ENCODE results near the gene PAMR1. TPM values are rescaled to one million over a fixed set of nuclear protein-coding genes. Genes with fewer than 3 reads are reported as not detected.

The PAMR1 gene
- total and polyA plus RNA-seq, 9 of the 15 experiments (the other 6 are each of a cell fraction or from before 2014, with no cell fraction given) = not detected

DNA sequence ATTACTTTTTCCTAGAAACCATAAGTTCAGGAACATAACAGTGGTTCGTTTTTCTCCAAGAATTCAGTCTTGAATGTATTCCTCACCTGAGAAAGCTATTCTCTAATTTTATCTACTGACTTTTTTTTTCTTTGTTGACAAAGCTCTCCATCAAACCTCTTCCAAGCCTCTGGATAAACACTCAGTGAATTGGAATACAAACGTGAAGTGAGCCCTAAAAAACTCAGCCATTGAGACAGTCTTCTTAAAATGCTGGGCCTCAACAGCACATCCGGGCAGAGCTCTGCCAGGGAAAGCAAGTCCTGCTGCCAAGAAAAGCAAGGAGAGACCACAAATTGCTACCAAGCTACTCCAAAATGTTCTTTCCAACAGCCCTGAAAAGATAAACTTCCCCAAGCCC lies 98.3 kb downstream of the PAMR1 start:
- FAIRE-seq (no peak), DNase-seq (ENCODE audit: extremely low read depth in 1 of 4, low spot score in 3 of 4) (no peak), ATAC-seq (no peak)
- in situ Hi-C loops (cut with MboI) = no loop called here
- Histone ChIP-seq H3K79me2 (ENCODE audit: control insufficient read depth, insufficient read depth, low read length) (no peaks in the 10 kb centered on the region), H3K9me3 (replicated peaks; ENCODE audit: control insufficient read depth, insufficient read depth, low read depth, low read length) (no peaks in the 10 kb centered on the region), H3K4me3 (no peak overlapping the region), H4K20me1 (replicated peaks; ENCODE audit: control insufficient read depth, insufficient read depth, low read length) (no peaks in the 10 kb centered on the region), H3K9me1 (ENCODE audit: control insufficient read depth, insufficient read depth, low read length) (no peaks in the 10 kb centered on the region), H3K36me3 (ENCODE audit: control insufficient read depth, insufficient read depth, low read length) (no peaks in the 10 kb centered on the region), H2AFZ (ENCODE audit: low read depth, low read length) (no peak overlapping the region), H3K27ac (ENCODE audit: extremely low read depth, low read depth, low read length) (no peak overlapping the region), H3K9ac (ENCODE audit: insufficient read depth in 1 of 2, low read depth in 2 of 2, low read length in 2 of 2) (no peak overlapping the region), H3K4me2 (ENCODE audit: insufficient read depth, low read length) (no peak overlapping the region), H3K27me3 (ENCODE audit: control insufficient read depth in 2 of 2, insufficient read depth in 2 of 2, low read length in 2 of 2) (peaks cover 4 to 5% of the 10 kb centered on the region in 2 experiments; a peak in 2 of 5 replicates), H3K4me1 (replicated peaks in 1 of 2; ENCODE audit: control insufficient read depth in 2 of 2, insufficient read depth in 2 of 2, low read length in 2 of 2) (no peaks in the 10 kb centered on the region)
- intact Hi-C loops (cut with micrococcal nuclease) = no loop called here
- ChIA-PET CTCF (ENCODE audit: low intra/inter-chr PET ratio) (no interaction called here), POLR2A (no interaction called here)
- 0% methylated on average over 3 of the region's 3 CpGs for WGBS (ENCODE audit: insufficient coverage, low coverage, missing lambda C conversion rate)
- BruUV-seq (replicated peaks) = no TSS peak
- TF ChIP-seq RBM39 (optimal IDR thresholded peaks at IDR 0.05; ENCODE audit: low read depth, low read length) (no peak), YY1 (IDR thresholded peaks at IDR 0.05; ENCODE audit: borderline replicate concordance in 1 of 3, control insufficient read depth in 1 of 3, extremely low read depth in 1 of 3, insufficient read depth in 3 of 3, insufficient read length in 1 of 3, insufficient replicate concordance in 2 of 3, low read depth in 1 of 3, low read length in 2 of 3) (no peak), NCOA4 (IDR thresholded peaks at IDR 0.05; ENCODE audit: partially characterized antibody) (no peak), ZEB2 (IDR thresholded peaks at IDR 0.05) (no peak)
- TF ChIP-seq, protein P1, sequence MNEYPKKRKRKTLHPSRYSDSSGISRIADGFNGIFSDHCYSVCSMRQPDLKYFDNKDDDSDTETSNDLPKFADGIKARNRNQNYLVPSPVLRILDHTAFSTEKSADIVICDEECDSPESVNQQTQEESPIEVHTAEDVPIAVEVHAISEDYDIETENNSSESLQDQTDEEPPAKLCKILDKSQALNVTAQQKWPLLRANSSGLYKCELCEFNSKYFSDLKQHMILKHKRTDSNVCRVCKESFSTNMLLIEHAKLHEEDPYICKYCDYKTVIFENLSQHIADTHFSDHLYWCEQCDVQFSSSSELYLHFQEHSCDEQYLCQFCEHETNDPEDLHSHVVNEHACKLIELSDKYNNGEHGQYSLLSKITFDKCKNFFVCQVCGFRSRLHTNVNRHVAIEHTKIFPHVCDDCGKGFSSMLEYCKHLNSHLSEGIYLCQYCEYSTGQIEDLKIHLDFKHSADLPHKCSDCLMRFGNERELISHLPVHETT (CRISPR knock-in tag; conservative IDR thresholded peaks at IDR 0.05 in 1 of 2, IDR thresholded peaks at IDR 0.05 in 1 of 2) = no peak
- TF ChIP-seq, protein P2, sequence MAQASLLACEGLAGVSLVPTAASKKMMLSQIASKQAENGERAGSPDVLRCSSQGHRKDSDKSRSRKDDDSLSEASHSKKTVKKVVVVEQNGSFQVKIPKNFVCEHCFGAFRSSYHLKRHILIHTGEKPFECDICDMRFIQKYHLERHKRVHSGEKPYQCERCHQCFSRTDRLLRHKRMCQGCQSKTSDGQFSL (CRISPR knock-in tag; IDR thresholded peaks at IDR 0.05) = no peak
- TF ChIP-seq, protein P2 (tag; IDR thresholded peaks at IDR 0.05) = no peak

Data from K562 (cell line).